Left renal pelvis (tissue), 4 donors: ENCODE data around the gene RIMKLA. TPM values are rescaled to one million over a fixed set of nuclear protein-coding genes. Genes with fewer than 3 reads are reported as not detected.
A peak's percentile ranks its signal among the peaks of the same experiment; 100 is the strongest.

Source experiments
- DNase-seq, 4 donors: peaks; one replicate each; pipeline ENCODE4 v3.0.0-alpha.2; 2013; ENCODE audit warnings: low read depth in 4 of 4, low spot score in 3 of 4
- polyA plus RNA-seq, 4 donors: library from polyadenylated mRNA; unstranded; fragments of 120-200 nt; gene quantifications; one replicate each; pipeline ENCODE4 v1.2.1, GENCODE V29; 2013; ENCODE audit not compliant: insufficient read length in 4 of 4

Gene RIMKLA
- polyA plus RNA-seq, 4 donors = 0.59 to 0.70 (median 0.64) TPM

DNA sequence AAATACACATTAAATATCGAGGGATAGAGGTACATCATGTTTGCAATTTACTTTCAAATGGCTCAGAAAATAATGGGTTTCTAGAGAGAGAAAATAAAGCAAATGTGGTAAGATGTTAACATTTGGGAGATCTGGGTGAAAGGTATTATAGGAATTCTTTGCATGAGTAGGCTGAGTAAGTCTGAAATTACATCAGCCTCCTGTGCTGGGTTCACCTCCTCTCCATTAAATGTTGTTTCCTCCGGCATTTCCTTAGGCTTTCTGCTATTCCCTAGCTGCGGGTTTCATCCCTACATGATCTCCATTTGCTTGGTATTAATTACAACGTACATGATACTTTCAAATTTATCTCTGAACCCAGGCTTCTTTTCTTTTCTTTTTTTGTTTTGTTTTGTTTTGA is 43.6 kb downstream of the RIMKLA start:
- DNase-seq = no peak

DNA sequence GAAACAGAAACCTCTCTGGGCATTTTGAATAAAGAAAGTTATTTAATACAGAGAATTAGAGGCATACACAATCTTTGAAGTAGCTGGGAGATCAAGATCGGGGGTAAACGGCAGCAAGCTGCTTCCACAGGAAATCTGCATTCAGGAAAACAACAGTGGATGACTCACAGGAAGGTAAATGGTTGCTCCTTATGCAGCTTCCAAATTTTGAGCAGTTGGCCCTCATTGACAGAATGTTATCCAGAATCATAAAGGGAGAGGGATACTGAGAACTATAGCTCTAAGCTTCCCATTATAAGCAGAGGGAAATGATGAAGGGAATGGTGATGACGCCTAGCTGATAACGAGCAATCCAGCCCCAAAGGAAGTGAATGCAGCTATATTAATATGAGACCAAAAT is 46.6 kb downstream of the RIMKLA start:
- no peak for DNase-seq

GRCh38 chr1:42429603-42430002 is 49.0 kb downstream of the RIMKLA start:
- no peak for DNase-seq

DNA sequence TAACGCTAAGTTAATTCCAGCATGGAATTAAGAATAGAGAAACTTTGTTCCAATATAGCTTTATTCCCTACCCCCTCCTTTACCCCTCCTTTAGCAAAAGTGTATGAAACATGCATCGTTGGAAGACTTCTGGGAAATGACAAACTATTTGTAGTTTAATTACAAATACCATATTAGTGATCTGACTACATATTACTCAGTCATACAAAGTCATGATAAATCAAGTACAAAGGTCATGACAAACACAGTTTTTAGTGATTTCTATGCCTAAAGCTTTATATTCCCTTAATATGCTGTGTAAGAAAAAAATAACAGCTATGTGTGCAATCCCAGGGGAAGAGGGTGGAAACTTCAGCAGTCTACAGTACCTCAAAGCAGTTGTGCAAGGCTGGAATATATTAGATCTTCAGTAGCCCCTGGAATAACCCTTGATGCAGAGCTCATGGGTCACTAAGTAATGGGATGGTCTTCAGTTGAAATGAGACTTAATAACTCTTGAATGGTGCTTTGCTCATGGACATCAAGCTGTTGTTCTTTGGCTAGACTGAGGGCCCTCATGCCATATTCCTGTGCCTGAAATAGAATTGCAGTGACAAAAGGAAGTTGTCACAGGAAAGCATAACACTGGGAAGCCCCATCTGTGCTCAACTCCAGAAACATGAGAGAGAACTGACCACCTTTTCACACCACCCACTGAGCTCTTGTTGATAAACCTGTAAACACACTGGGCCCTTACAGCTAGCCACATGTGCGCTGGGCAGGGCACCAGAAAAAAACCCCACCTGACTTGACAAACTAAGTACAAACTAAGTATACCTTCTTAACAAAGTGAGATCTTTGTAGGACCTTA is 49.9 kb downstream of the RIMKLA start:
- no peak for DNase-seq

- no peak for DNase-seq
Observed at GRCh38 chr1:42431514-42431913, 50.9 kb downstream of the RIMKLA start.

DNA sequence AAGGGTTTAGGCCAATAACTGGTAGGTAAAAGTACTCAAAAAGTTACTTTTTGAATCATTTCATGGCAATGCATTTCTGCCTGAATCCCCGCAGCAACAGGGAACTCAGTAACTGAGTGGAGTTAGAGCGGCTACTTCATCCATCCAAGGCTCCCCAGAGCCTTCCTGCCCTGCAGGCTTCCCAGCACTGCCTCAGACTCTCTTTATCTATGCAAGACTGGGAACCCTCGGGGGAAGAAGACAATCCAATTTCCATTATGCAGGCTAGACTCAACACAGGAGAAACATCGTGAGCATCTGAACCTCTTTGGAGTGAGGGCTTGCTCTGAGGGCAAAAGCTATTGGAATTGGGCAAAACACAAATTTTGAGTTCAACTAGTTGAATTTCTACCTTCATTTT is 52.1 kb downstream of the RIMKLA start:
- DNase-seq = no peak

DNA sequence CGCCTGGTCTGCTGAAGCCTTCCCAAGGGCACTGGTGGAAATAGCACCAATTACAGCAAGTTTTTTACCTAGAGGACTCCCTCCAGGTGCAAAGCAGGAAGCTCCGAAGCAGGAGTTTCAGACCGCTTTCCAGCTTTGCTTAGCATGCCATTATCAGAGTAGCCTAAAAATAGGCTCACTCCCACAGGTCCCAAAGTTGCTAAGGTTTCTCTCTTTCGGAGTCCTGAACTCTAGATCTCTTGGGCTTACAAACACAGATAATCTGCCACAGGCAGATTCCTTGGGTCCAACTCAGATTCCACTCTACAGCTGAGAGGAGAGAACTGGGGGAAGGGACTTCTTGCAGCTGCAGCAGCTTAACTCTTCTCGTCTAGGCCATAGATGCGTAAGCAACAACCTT is 52.8 kb downstream of the RIMKLA start:
- DNase-seq = no peak

GRCh38 chr1:42434340-42434739 is 53.7 kb downstream of the RIMKLA start:
- DNase-seq = no peak

DNA sequence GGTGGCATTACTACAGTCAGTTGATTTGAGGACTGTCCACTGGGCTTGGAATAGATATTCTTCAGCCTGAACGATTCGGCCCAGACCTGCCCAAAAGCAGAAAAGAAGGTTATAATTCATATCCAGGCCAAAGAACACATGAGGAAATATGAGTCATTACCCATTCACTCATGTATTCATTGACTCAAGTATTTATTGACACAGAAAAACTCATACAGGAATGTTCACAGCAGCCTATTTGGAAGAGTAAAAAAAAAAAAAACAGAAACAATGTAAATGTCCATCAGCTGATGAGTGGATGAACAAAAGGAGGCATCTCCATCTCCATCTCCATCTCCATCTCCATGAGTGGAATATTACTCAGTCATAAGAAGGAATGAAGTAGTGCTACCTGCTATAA is 59.3 kb downstream of the RIMKLA start:
- no peak for DNase-seq

DNA sequence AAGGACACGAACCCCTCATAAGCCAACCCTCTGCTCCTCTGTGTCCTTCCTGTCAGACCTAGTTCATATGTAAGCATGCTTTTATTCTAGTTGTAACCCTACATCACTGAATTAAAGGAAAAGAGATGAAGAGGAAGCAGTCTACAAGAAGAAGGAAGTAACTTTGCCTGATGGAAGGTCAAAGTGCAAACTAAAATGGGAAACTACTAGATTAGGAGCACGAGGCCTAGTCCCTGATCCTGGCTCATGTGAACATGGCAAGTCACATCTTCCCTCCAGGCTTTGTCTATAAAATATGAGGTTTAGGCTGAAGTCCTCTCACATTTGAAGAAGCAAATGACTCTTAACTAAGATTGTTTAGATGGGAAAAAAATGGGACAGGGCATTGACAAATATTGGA is 62.1 kb downstream of the RIMKLA start:
- DNase-seq = no peak

GRCh38 chr1:42449256-42449655 is 68.7 kb downstream of the RIMKLA start:
- DNase-seq = no peak

GRCh38 chr1:42450061-42450460 is 69.5 kb downstream of the RIMKLA start:
- no peak for DNase-seq

DNA sequence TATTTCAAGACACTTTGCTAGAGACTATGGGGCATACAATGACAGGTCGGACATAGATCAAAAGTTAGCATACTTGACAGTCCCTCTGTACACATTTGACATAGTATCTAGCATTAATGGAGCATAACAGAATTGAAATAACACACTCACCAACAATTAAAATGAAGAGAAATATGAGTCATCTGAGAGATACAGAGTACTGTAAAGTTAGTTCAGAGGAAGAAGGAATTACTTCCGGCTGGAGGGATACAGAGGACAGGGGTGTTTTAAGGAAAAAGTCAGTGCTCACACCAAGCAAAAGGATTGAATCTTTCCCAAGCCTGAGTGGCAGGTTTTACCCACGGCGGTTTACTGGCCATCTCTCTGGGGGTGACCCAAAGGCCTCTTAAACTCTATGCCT is 72.8 kb downstream of the RIMKLA start:
- DNase-seq = no peak

DNA sequence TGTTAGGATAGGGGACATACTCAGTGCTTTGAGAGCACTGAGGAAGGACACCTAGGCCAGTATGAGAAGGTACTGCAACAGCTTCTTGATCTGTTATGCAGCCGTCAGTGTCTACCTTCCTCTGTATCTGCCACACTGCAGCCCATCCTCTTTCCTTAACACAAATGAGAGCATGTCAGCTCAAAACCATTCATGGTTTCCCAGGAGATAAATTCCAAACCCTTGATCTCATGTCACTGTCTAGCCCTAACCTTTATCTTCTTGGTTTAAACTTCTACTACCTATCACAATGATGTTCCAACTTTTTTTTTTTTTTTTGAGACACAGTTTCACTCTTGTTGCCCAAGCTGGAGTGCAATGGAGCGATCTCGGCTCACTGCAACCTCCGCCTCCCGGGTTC is 73.8 kb downstream of the RIMKLA start:
- DNase-seq = no peak

DNA sequence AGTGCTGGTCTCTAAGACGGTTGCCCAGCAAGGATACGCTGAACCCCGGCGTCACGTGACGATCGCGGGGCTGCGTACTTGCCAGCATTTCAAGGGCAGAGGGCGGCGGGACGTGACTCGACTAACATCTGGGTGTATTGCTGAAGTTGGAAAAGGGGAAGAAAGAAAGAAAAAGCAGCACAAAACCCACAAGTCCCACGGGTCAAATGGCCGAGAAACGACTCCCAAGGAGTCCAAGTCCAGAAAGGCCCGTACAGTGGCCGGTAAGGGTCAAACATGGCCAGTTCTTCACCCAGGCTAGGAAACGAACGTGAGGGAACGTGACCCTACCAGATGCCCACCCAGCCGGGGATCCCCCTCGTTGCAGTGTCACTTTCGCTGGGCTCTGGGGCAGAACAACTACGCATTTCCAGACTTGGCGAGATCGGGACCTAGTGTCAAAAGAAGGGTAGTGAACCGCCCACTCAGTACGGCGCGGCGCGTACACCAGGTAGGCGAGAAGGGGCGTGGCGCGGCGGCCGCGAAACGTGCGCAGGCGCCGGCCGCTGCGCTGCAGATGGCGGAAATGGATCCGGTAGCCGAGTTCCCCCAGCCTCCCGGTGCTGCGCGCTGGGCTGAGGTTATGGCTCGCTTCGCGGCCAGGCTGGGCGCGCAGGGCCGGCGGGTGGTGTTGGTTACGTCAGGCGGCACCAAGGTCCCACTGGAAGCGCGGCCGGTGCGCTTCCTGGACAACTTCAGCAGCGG is 75.6 kb downstream of the RIMKLA start, which contains the start of the genes PPCS and ZMYND12:
TSS of gene PPCS (plus strand) at position 534 of the 744 bp plus-strand sequence. CDS start at position 557, 23 bp downstream.
TSS of gene ZMYND12 (minus strand) at position 13 of the 744 bp plus-strand sequence. CDS start 25 bp downstream, outside the sequence.
- peak; percentile 78 to 88 (median 82) for DNase-seq

- peak in 2 of 4 donors; percentile 32 to 38 for DNase-seq
Observed at GRCh38 chr1:42456754-42457089, 76.1 kb downstream of the RIMKLA start.

DNA sequence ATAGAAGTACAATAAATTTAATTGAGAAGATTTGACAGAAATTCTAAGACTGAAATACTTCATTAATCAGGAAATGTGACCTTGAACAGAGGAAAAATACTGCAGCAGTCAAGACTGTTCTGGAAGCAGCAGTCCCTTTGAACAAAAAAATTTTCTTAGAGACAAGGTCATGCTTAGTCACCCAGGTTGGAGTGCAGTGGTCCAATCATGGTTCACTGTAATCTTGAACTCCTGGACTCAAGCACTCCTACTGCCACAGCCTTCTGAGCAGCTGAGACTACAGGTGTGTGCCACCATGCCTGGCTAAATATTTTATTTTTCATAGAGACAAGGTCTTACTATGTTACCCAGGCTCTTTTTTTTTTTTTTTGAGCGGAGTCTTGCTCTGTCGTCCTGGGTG is 80.6 kb downstream of the RIMKLA start:
- DNase-seq = no peak

DNA sequence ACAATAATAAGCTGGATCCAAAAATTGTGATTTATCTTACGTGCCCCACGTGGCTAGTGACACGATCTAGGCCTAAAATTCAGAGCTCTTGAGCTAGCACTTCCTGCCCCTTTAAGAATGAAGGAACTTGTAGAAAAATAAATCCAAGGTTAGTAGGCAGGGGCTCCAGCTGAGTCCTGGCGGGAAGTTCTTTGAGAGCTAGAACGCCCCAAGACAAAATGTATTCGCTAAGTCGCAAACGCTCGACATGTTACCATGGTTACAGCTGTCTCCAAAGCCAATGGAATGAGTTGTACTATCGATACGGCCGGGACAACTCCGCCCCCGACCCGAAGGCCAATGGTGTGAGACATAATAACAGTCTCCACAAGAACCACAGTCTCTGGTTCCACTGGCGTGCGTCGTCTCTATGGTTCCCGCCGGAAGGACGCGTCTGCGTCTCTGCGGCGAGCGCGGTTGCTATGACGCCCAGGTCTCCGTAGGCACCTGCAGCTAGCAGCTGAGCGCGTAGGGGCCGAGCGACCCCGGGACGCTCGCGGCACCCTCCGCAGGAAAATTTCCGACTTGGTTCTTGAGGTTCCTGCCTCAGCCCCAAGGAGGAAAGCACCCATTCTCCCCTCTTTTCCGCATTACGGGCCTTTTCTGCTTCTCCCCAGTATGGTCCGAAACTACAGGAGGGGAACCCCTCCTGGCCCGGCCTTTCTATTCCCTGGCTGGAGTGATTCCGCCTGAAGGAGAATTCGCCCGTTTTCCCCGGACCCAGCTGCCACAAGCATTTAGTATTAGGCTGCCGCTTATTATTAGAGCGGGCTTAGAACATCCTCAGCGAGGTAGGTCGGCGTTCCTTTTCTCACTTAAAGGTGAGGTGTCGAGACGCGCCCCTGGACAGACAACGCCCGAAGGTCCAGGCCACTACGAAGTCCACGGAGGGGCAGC is 82.5 kb downstream of the RIMKLA start, which contains the start of gene CCDC30:
TSS of gene CCDC30 (plus strand) at position 459 of the 936 bp plus-strand sequence. CDS start 17,266 bp downstream, outside the sequence.
- DNase-seq = peak; percentile 93 to 96 (median 94)

DNA sequence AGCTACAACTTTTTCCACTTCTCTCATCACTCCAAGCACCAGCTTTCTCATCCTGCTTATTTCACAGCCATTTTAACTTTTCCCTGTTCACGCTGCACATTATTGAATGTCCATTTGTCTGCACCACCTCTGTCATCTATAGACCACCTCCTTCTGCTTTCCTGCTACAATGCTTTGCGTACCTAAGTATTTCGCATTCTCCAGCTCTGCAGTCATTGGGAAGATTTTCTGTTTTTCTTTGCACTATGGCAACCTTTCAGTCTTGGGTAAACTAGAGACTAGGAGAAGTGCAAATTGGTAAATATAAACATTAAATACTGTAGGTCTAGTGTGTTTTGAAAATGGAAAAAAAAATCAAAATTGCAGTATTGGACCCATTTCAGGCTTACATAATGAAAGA is 83.3 kb downstream of the RIMKLA start:
- peak in 1 of 4 donors; percentile 12 for DNase-seq

DNA sequence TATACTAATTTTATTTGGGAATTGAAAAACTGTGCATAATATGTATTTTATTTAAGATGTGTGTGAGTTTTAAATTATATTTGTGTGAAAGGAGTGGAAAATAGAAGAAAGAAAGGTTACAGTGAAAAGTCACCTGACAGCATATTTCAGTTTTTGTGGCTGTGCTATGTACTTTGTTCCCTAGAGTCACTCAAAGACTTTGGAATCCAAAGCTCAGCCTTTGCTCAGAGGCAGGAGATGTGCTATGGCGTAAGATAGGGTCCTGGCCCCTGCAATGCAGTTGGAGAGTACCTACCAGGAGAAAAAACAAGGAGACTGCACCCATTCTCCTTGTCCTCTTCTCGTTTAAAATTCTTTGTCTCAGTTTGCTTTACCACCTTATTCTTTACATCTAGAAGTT is 85.4 kb downstream of the RIMKLA start:
- no peak for DNase-seq

- DNase-seq = no peak
Observed at GRCh38 chr1:42469727-42470126, 89.1 kb downstream of the RIMKLA start.
